Measurements from ENCODE around the gene THAP12.

GRCh38 chr11:76397383-76397782 is 16.5 kb upstream of the THAP12 start:
- TF ChIP-seq MEF2B (IDR thresholded peaks at IDR 0.05; ENCODE audit: partially characterized antibody, poor library complexity, severe bottlenecking) (no peak), REST (IDR thresholded peaks at IDR 0.05; ENCODE audit: low read depth, low read length) (no peak), ZNF274 (IDR thresholded peaks at IDR 0.05; ENCODE audit: insufficient read depth, insufficient read length) (no peak), SRF (IDR thresholded peaks at IDR 0.05; ENCODE audit: low read depth in 2 of 2, low read length in 2 of 2) (no peak), POLR2A (IDR thresholded peaks at IDR 0.05; ENCODE audit: low read depth, low read length) (no peak), MYC (IDR thresholded peaks at IDR 0.05; ENCODE audit: insufficient read depth, insufficient read length, insufficient replicate concordance, low read length, severe bottlenecking) (no peak)

Data from GM12878 (cell line).